Neuron (in vitro differentiated cells): ENCODE data around the gene PRKAR2B.
A peak's percentile ranks its signal among the peaks of the same experiment; 100 is the strongest.

Source experiments
- H2AFZ ChIP-seq: one replicate; pipeline ENCODE4 v1.6.1; 2013; ENCODE audit warnings: low read depth, mild to moderate bottlenecking, inconsistent platforms, low read length, moderate library complexity
- H3K27me3 ChIP-seq: one replicate; pipeline ENCODE4 v1.6.1; 2013; ENCODE audit warnings: low read length; ENCODE audit not compliant: insufficient read depth
- H3K36me3 ChIP-seq: one replicate; pipeline ENCODE4 v1.6.1; 2013; ENCODE audit warnings: low read length; ENCODE audit not compliant: insufficient read depth
- H3K4me1 ChIP-seq: one replicate; pipeline ENCODE4 v1.6.1; 2013; ENCODE audit warnings: low read length; ENCODE audit not compliant: insufficient read depth
- H3K4me3 ChIP-seq: 2 replicates; pipeline ENCODE4 v1.5.1; 2013; ENCODE audit warnings: mild to moderate bottlenecking, low read length, moderate library complexity
- H3K9me3 ChIP-seq: one replicate; pipeline ENCODE4 v1.6.1; 2013; ENCODE audit warnings: low read length

PRKAR2B gene

GRCh38 chr7:107044347-107045194, at the start of gene PRKAR2B:
Gene PRKAR2B, plus strand, starts transcription at chr7:107044705. Its CDS starts 203 bp downstream, at chr7:107044908.
- Histone ChIP-seq H3K4me3 (peak within 1 kb of the TSS; percentile 77), H3K4me1 (peaks cover 25% of the 10 kb centered on the region), H3K27me3 (no peaks in the 10 kb centered on the region), H3K36me3 (no peaks in the 10 kb centered on the region), H2AFZ (peak within 1 kb of the TSS; percentile 93), H3K9me3 (no peaks in the 10 kb centered on the region)

- no peaks in the 10 kb centered on the region for H3K9me3 ChIP-seq
- no peaks in the 10 kb centered on the region for H3K36me3 ChIP-seq
- H3K27me3 ChIP-seq = no peaks in the 10 kb centered on the region
- no peak overlapping the region for H3K4me3 ChIP-seq
- no peak overlapping the region for H2AFZ ChIP-seq
- H3K4me1 ChIP-seq = no peaks in the 10 kb centered on the region
Measured at GRCh38 chr7:106994833-106995232, 49.7 kb upstream of the PRKAR2B start.

GRCh38 chr7:106997487-106998271, 46.8 kb upstream of the PRKAR2B start:
- no peaks in the 10 kb centered on the region for H3K9me3 ChIP-seq
- H3K4me1 ChIP-seq = no peaks in the 10 kb centered on the region
- no peaks in the 10 kb centered on the region for H3K27me3 ChIP-seq
- no peak overlapping the region for H3K4me3 ChIP-seq
- H3K36me3 ChIP-seq = no peaks in the 10 kb centered on the region
- H2AFZ ChIP-seq = no peak overlapping the region

- Histone ChIP-seq H2AFZ (no peak overlapping the region), H3K27me3 (no peaks in the 10 kb centered on the region), H3K4me1 (no peaks in the 10 kb centered on the region), H3K4me3 (no peak overlapping the region), H3K36me3 (no peaks in the 10 kb centered on the region), H3K9me3 (no peaks in the 10 kb centered on the region)
Measured at GRCh38 chr7:106999023-106999422, 45.5 kb upstream of the PRKAR2B start.

- no peak overlapping the region for H2AFZ ChIP-seq
- no peaks in the 10 kb centered on the region for H3K9me3 ChIP-seq
- no peaks in the 10 kb centered on the region for H3K36me3 ChIP-seq
- H3K27me3 ChIP-seq = no peaks in the 10 kb centered on the region
- no peak overlapping the region for H3K4me3 ChIP-seq
- no peaks in the 10 kb centered on the region for H3K4me1 ChIP-seq
Measured at GRCh38 chr7:107001490-107001889, 43.0 kb upstream of the PRKAR2B start.

- Histone ChIP-seq H3K27me3 (no peaks in the 10 kb centered on the region), H3K4me3 (no peak overlapping the region), H3K4me1 (no peaks in the 10 kb centered on the region), H3K36me3 (no peaks in the 10 kb centered on the region), H2AFZ (no peak overlapping the region), H3K9me3 (no peaks in the 10 kb centered on the region)
Measured at GRCh38 chr7:107002126-107002525, 42.4 kb upstream of the PRKAR2B start.

- no peaks in the 10 kb centered on the region for H3K36me3 ChIP-seq
- H3K4me3 ChIP-seq = no peak overlapping the region
- H3K9me3 ChIP-seq = no peaks in the 10 kb centered on the region
- no peaks in the 10 kb centered on the region for H3K27me3 ChIP-seq
- no peaks in the 10 kb centered on the region for H3K4me1 ChIP-seq
- no peak overlapping the region for H2AFZ ChIP-seq
Measured at GRCh38 chr7:107002529-107002998, 41.9 kb upstream of the PRKAR2B start.

GRCh38 chr7:107007007-107007891, 37.3 kb upstream of the PRKAR2B start:
- Histone ChIP-seq H3K4me1 (no peaks in the 10 kb centered on the region), H3K36me3 (no peaks in the 10 kb centered on the region), H3K9me3 (no peaks in the 10 kb centered on the region)

GRCh38 chr7:107007892-107008287, 36.6 kb upstream of the PRKAR2B start:
- no peak overlapping the region for H2AFZ ChIP-seq
- no peaks in the 10 kb centered on the region for H3K4me1 ChIP-seq
- no peaks in the 10 kb centered on the region for H3K27me3 ChIP-seq
- H3K9me3 ChIP-seq = no peaks in the 10 kb centered on the region
- no peak overlapping the region for H3K4me3 ChIP-seq
- no peaks in the 10 kb centered on the region for H3K36me3 ChIP-seq

More at GRCh38 chr7:107007007-107007891, 37.3 kb upstream of the PRKAR2B start:
- no peak overlapping the region for H3K4me3 ChIP-seq
- no peak overlapping the region for H2AFZ ChIP-seq
- no peaks in the 10 kb centered on the region for H3K27me3 ChIP-seq

- Histone ChIP-seq H2AFZ (no peak overlapping the region), H3K9me3 (no peaks in the 10 kb centered on the region), H3K4me1 (no peaks in the 10 kb centered on the region), H3K27me3 (no peaks in the 10 kb centered on the region), H3K36me3 (no peaks in the 10 kb centered on the region), H3K4me3 (no peak overlapping the region)
Measured at GRCh38 chr7:107009846-107010203, 34.7 kb upstream of the PRKAR2B start.

- Histone ChIP-seq H3K4me1 (no peaks in the 10 kb centered on the region), H3K9me3 (no peaks in the 10 kb centered on the region), H3K4me3 (no peak overlapping the region), H3K27me3 (no peaks in the 10 kb centered on the region), H3K36me3 (no peaks in the 10 kb centered on the region), H2AFZ (no peak overlapping the region)
Measured at GRCh38 chr7:107012691-107013090, 31.8 kb upstream of the PRKAR2B start.

GRCh38 chr7:107014387-107015023, 30.0 kb upstream of the PRKAR2B start:
- Histone ChIP-seq H3K4me1 (no peaks in the 10 kb centered on the region), H3K4me3 (no peak overlapping the region), H2AFZ (no peak overlapping the region), H3K9me3 (no peaks in the 10 kb centered on the region), H3K36me3 (no peaks in the 10 kb centered on the region), H3K27me3 (no peaks in the 10 kb centered on the region)
